Left colon (tissue), 2 donors: ENCODE results near the gene NEK5. TPM values are rescaled to one million over a fixed set of nuclear protein-coding genes. Genes with fewer than 3 reads are reported as not detected.

ENCODE experiments used
- ATAC-seq: fragments of 200-7000 bp; cut with Tn5 transposase; one replicate; pipeline ENCODE4 v1.9.1; 2020; ENCODE audit warnings: mild to moderate bottlenecking, moderate library complexity
- DNase-seq, 2 donors: peaks; one replicate each; pipeline ENCODE4 v3.0.0-alpha.2; 2020
- intact Hi-C, 2 donors: fragments of 100-400 bp; cut with DNase I in 1 of 2; cut with micrococcal nuclease in 1 of 2; formaldehyde crosslinking; loops; one replicate each; pipeline versions ENCODE4 v1.11.2 to v1.14.0; 2022; cut with DNase I, micrococcal nuclease
- total RNA-seq, 2 donors: library from RNA; stranded (reverse); fragmentation: NEBNext Ultra II Directional; extraction: Animal tissue kit (Norgen Biotek cat#: 25700); gene quantifications; one replicate each; pipeline ENCODE4 v1.2.1, GENCODE V29; 2021
- donor health status: DM: no; HTN: no; CAD: no.
- donor health status: DM: yes; HTN: yes; CAD: no.

NEK5 gene
- total RNA-seq, 2 donors from 2014 or later, result 0.20 TPM; not detected in 1

- DNase-seq, result no peak
- intact Hi-C loops, result loop anchor here in 1 of 2 donors (10.0 kb wide), 1 partner anchor 124 kb away; the partner anchor contains the start of gene NEK5
Measured at GRCh38 chr13:52001120-52001731, 127.6 kb downstream of the NEK5 start.

DNA sequence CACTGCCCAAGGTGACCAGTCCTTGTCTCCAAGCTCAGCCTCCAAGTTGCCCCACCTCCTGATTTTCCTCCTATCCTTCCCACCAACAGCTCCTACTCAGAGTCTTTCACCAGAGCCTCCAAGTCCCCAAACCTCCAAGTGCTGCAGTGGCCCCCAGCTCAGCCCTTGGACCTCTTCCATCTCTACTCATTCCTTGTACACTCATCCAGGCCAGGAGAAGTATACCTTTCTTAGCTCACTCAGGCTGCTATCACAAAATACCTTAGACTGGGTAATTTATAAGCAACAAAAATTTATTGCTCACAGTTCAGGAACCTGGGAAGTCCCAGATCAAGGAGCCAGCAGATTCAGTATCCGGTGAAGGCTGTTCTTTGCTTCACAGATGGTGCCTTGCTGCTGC lies 129.0 kb downstream of the NEK5 start:
- no peak for ATAC-seq
- intact Hi-C loops, result loop anchor here in 1 of 2 donors (10.0 kb wide), 1 partner anchor 125 kb away; the partner anchor contains the start of gene NEK5
- DNase-seq, result no peak

More at GRCh38 chr13:52001120-52001731, 127.6 kb downstream of the NEK5 start:
- ATAC-seq, result peak; percentile 35

GRCh38 chr13:51999510-51999911 lies 129.4 kb downstream of the NEK5 start:
- ATAC-seq (no peak), DNase-seq (no peak)
- intact Hi-C loops, result no loop called here

- ATAC-seq (no peak), DNase-seq (no peak)
- intact Hi-C loops, result no loop called here
Measured at GRCh38 chr13:51998723-51999509, 130.0 kb downstream of the NEK5 start.

DNA sequence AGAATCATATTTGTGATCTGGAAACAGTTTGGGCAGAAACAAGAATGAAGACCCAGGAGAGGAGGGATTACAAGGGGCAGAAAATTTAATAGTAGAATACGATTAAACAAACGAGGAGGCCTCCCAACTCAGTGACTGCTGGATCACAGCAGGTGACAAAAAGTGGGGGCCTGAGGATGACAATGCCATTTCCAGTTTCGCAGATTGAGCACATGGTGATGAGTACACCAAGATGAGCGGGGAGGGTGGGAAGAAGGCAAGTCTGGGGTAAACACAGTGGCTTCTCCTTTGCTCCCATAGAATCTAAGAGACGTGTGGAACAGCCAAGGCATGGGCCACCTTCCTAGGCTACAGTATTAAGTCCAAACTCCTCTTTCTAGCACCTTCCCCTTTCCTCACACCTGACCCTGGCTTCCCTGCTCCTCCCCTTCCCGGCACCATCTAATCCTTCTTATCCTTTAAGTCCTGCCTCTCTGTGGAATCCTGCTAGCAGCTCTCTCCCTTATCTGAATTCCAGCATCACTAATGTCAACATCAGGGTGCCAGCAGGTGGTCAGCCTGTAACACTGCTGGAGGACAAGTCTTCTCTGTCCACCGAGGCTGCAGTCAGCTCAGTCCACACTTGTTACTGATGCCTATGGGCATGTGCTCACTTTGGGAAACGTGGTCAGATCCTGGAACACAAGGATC lies 131.1 kb downstream of the NEK5 start:
- ATAC-seq (peak; percentile 5), DNase-seq (no peak)
- intact Hi-C loops, result no loop called here

DNA sequence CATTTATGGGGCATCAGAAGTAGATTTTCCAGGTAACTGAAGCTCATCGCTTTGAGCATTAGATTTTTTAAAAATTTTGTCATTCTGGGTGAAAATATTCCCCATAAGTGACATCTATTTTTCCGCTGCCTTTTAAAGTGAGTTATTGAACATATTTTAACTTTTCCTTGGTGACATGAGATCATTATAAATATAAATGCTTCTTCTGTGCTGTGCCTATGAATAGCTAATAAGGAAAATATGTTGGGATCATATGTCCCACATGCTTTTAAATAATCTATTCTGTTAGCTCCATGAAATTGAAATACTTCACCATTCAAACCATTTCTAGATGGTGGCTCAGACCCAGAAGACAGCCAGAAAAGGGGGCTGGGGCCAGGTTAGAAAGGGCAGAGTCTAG lies 131.7 kb downstream of the NEK5 start:
- intact Hi-C loops, result no loop called here
- DNase-seq, result no peak
- no peak for ATAC-seq

- intact Hi-C loops, result no loop called here
- no peak for ATAC-seq
- no peak for DNase-seq
Measured at GRCh38 chr13:51996641-51997040, 132.2 kb downstream of the NEK5 start.

GRCh38 chr13:51995677-51996551 lies 133.0 kb downstream of the NEK5 start:
- DNase-seq, result peak; percentile 57 to 72
- intact Hi-C loops, result no loop called here
- ATAC-seq, result peak; percentile 90

- no peak for DNase-seq
- no peak for ATAC-seq
- intact Hi-C loops, result no loop called here
Measured at GRCh38 chr13:51993713-51994112, 135.2 kb downstream of the NEK5 start.

DNA sequence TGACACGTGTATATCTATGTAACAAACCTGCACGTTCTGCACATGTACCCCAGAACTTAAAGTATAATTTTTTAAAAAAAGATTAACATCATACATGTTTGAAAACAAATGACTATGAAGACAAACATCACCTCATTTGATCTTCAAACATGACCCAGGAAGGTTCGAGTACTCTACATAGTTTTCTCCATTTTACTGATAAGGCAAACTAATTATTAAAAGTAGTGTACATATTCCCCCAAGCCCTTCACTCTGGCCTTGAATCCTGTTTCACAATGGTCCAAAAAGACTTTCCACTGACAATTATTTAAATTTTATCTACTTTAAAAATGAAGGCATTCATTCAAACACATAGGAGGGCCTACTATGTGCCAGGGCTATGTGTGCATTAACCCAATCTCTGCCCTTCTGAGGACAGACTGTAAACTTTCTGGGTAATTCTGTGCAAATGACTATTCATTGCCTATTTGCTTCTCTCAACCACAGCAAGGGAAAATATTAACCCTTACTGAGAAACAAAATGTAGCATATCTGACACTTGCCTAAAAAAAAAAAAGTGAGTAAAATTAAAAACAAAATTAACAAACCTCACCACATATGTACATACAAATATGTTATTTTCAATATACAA lies 139.8 kb downstream of the NEK5 start:
- no peak for ATAC-seq
- DNase-seq, result no peak
- intact Hi-C loops, result no loop called here

Other genes with a start within 250 kb of the NEK5 start
- 10 to 100 TPM; 18.5 to 27.6 TPM for gene ATP7B, start 117.6 kb downstream of the NEK5 start, total RNA-seq
- 10 to 100 TPM; 37.2 to 37.7 TPM for gene ALG11, start 116.7 kb downstream of the NEK5 start, total RNA-seq
- 10 to 100 TPM; 19.9 to 20.9 TPM for gene UTP14C, start 104.4 kb downstream of the NEK5 start, total RNA-seq
- 10 to 100 TPM; 32.6 to 35.4 TPM for gene NEK3, start 30.5 kb upstream of the NEK5 start, total RNA-seq